ENCODE results near the gene HSD17B4.
A peak's percentile ranks its signal among the peaks of the same experiment; 100 is the strongest.

HSD17B4 gene

GRCh38 chr5:119551819-119552218, 99.5 kb downstream of the HSD17B4 start:
- H3K36me3 ChIP-seq (replicated peaks): no peaks in the 10 kb centered on the region
- H3K27me3 ChIP-seq (replicated peaks): no peaks in the 10 kb centered on the region
- in situ Hi-C loops (cut with HindIII; ENCODE audit: low pct_ligation_motif_present, low sequenced_read_pairs): no loop called here
- TF ChIP-seq CTCF (IDR thresholded peaks at IDR 0.05; ENCODE audit: low read depth, low read length, missing control alignments): no peak
- no peak overlapping the region for H3K27ac ChIP-seq
- H3K4me3 ChIP-seq (ENCODE audit: low read depth, low read length): no peak overlapping the region
- DNase-seq: no peak

GRCh38 chr5:119554597-119554996, 102.3 kb downstream of the HSD17B4 start:
- in situ Hi-C loops (cut with HindIII; ENCODE audit: low pct_ligation_motif_present, low sequenced_read_pairs): no loop called here
- Histone ChIP-seq H3K36me3 (replicated peaks) (no peaks in the 10 kb centered on the region), H3K27ac (no peak overlapping the region), H3K27me3 (replicated peaks) (no peaks in the 10 kb centered on the region), H3K4me3 (ENCODE audit: low read depth, low read length) (no peak overlapping the region)
- no peak for TF ChIP-seq CTCF (IDR thresholded peaks at IDR 0.05; ENCODE audit: low read depth, low read length, missing control alignments)
- no peak for DNase-seq

GRCh38 chr5:119570910-119571309, 118.6 kb downstream of the HSD17B4 start:
- no peaks in the 10 kb centered on the region for H3K36me3 ChIP-seq (replicated peaks)
- DNase-seq: no peak
- in situ Hi-C loops (cut with HindIII; ENCODE audit: low pct_ligation_motif_present, low sequenced_read_pairs): no loop called here
- no peak overlapping the region for H3K4me3 ChIP-seq (ENCODE audit: low read depth, low read length)
- no peak for TF ChIP-seq CTCF (IDR thresholded peaks at IDR 0.05; ENCODE audit: low read depth, low read length, missing control alignments)
- no peak overlapping the region for H3K27ac ChIP-seq
- H3K27me3 ChIP-seq (replicated peaks): no peaks in the 10 kb centered on the region

GRCh38 chr5:119578937-119579336, 126.6 kb downstream of the HSD17B4 start:
- no peak overlapping the region for H3K27ac ChIP-seq
- TF ChIP-seq CTCF (IDR thresholded peaks at IDR 0.05; ENCODE audit: low read depth, low read length, missing control alignments): peak; percentile 45
- no peaks in the 10 kb centered on the region for H3K36me3 ChIP-seq (replicated peaks)
- H3K27me3 ChIP-seq (replicated peaks): no peaks in the 10 kb centered on the region
- DNase-seq: peak; percentile 14
- H3K4me3 ChIP-seq (ENCODE audit: low read depth, low read length): no peak overlapping the region
- in situ Hi-C loops (cut with HindIII; ENCODE audit: low pct_ligation_motif_present, low sequenced_read_pairs): no loop called here

- in situ Hi-C loops (cut with HindIII; ENCODE audit: low pct_ligation_motif_present, low sequenced_read_pairs): no loop called here
- Histone ChIP-seq H3K36me3 (replicated peaks) (no peaks in the 10 kb centered on the region), H3K27me3 (replicated peaks) (no peaks in the 10 kb centered on the region), H3K4me3 (ENCODE audit: low read depth, low read length) (no peak overlapping the region), H3K27ac (no peak overlapping the region)
- no peak for TF ChIP-seq CTCF (IDR thresholded peaks at IDR 0.05; ENCODE audit: low read depth, low read length, missing control alignments)
- no peak for DNase-seq
These were observed 130.7 kb downstream of the HSD17B4 start for GRCh38 chr5:119582987-119583386.

GRCh38 chr5:119583684-119584083, 131.4 kb downstream of the HSD17B4 start:
- TF ChIP-seq CTCF (IDR thresholded peaks at IDR 0.05; ENCODE audit: low read depth, low read length, missing control alignments): no peak
- H3K27me3 ChIP-seq (replicated peaks): no peaks in the 10 kb centered on the region
- in situ Hi-C loops (cut with HindIII; ENCODE audit: low pct_ligation_motif_present, low sequenced_read_pairs): no loop called here
- DNase-seq: peak; percentile 29
- H3K27ac ChIP-seq: no peak overlapping the region
- H3K4me3 ChIP-seq (ENCODE audit: low read depth, low read length): no peak overlapping the region
- no peaks in the 10 kb centered on the region for H3K36me3 ChIP-seq (replicated peaks)

All from brain microvascular endothelial cell (primary cell).